H1 (cell line): ENCODE results near the gene PHF23. TPM values are rescaled to one million over a fixed set of nuclear protein-coding genes. Genes with fewer than 3 reads are reported as not detected.

Source experiments
- CTCF ChIA-PET: fragments of 300-600 bp; sonication (Branson Sonifier 250); formaldehyde crosslinking; loops from one replicate; lab custom pipeline; 2021; ENCODE audit not compliant: partially characterized antibody; lab: Charles Lee
- POLR2A ChIA-PET: fragments of 300-600 bp; sonication (Branson Sonifier 250); formaldehyde crosslinking; loops from one replicate; lab custom pipeline; 2021; ENCODE audit warnings: inconsistent platforms; ENCODE audit not compliant: partially characterized antibody; lab: Charles Lee
- DNase-seq, 2 experiments: peaks; one replicate each; pipeline versions ENCODE4 v3.0.0 to v3.0.0-alpha.2; 2010 to 2022; ENCODE audit warnings: low spot score in 2 of 2, low read depth in 1 of 2, mixed read lengths in 1 of 2
- FAIRE-seq: peaks from 2 replicates; lab custom pipeline; 2011; peaks lifted over from hg19 to GRCh38; lab: Jason Lieb, UNC
- H2AFZ ChIP-seq: 2 replicates; pipeline ENCODE4 v1.8.1; 2012; ENCODE audit warnings: low read length, inconsistent platforms
- H2AK5ac ChIP-seq: 2 replicates; pipeline ENCODE4 v1.6.1; 2013; ENCODE audit warnings: low read depth, low read length
- H2BK120ac ChIP-seq: replicated peaks from 2 replicates; pipeline ENCODE3; 2013; ENCODE audit warnings: low read depth, low read length, inconsistent platforms
- H2BK12ac ChIP-seq: 2 replicates; pipeline ENCODE4 v1.6.1; 2013; ENCODE audit warnings: low read depth, low read length
- H2BK15ac ChIP-seq: 2 replicates; pipeline ENCODE4 v1.6.1; 2013; ENCODE audit warnings: low read length
- H2BK20ac ChIP-seq: 2 replicates; pipeline ENCODE4 v1.6.1; 2013; ENCODE audit warnings: low read length
- H2BK5ac ChIP-seq: 2 replicates; pipeline ENCODE4 v1.6.1; 2013; ENCODE audit warnings: low read depth, low read length
- H3K14ac ChIP-seq: 2 replicates; pipeline ENCODE4 v1.6.1; 2013; ENCODE audit warnings: inconsistent platforms; ENCODE audit not compliant: insufficient read length
- H3K18ac ChIP-seq: 2 replicates; pipeline ENCODE4 v1.6.1; 2013; ENCODE audit warnings: low read length; ENCODE audit errors: extremely low read depth
- H3K23ac ChIP-seq: 2 replicates; pipeline ENCODE4 v1.6.1; 2013; ENCODE audit warnings: inconsistent platforms; ENCODE audit not compliant: insufficient read length
- H3K23me2 ChIP-seq: 2 replicates; pipeline ENCODE4 v1.6.1; 2013; ENCODE audit warnings: low read depth, low read length
- H3K27ac ChIP-seq: 2 replicates; pipeline ENCODE4 v1.6.1; 2011; ENCODE audit warnings: low read depth, low read length, inconsistent platforms
- H3K27me3 ChIP-seq, 4 experiments: replicated peaks in 1 of 4; 1 replicate in 1 of 4; 2 replicates in 3 of 4; pipeline versions ENCODE4 v1.6.1 to v1.8.1; 2011 to 2013; ENCODE audit warnings: low read length in 3 of 4, mild to moderate bottlenecking in 3 of 4, inconsistent platforms in 2 of 4, mixed read lengths in 2 of 4, moderate library complexity in 1 of 4; ENCODE audit not compliant: control insufficient read depth in 3 of 4, insufficient read depth in 3 of 4; ENCODE audit errors: extremely low read depth in 1 of 4
- H3K36me3 ChIP-seq, 4 experiments: 2 replicates each; pipeline versions ENCODE4 v1.6.1 to v1.8.1; 2011 to 2013; ENCODE audit warnings: mild to moderate bottlenecking in 4 of 4, low read length in 3 of 4, moderate library complexity in 2 of 4, control low read depth in 1 of 4, inconsistent platforms in 1 of 4; ENCODE audit not compliant: insufficient read depth in 4 of 4, control insufficient read depth in 2 of 4
- H3K4ac ChIP-seq: replicated peaks from 2 replicates; pipeline ENCODE3; 2013; ENCODE audit warnings: low read length, low read depth, mixed read lengths, inconsistent platforms; ENCODE audit not compliant: insufficient read length
- H3K4me1 ChIP-seq, 4 experiments: replicated peaks in 1 of 4; 1 replicate in 1 of 4; 2 replicates in 3 of 4; pipeline versions ENCODE4 v1.6.1 to v1.8.1; 2011 to 2013; ENCODE audit warnings: low read length in 3 of 4, inconsistent platforms in 2 of 4, mixed read lengths in 1 of 4; ENCODE audit not compliant: insufficient read depth in 4 of 4, control insufficient read depth in 3 of 4
- H3K4me2 ChIP-seq, 2 experiments: 2 replicates each; pipeline versions ENCODE4 v1.6.1 to v1.8.1; 2011 to 2013; ENCODE audit warnings: low read depth in 2 of 2, low read length in 2 of 2, control low read depth in 1 of 2, inconsistent platforms in 1 of 2, mild to moderate bottlenecking in 1 of 2; ENCODE audit not compliant: insufficient read depth in 1 of 2
- H3K4me3 ChIP-seq, 4 experiments: fragments of 200-600, 300-600 bp in 1 of 4; sonication (generic), shearing (Covaris generic), sonication (Bioruptor Twin) in 1 of 4; 2 replicates each; pipeline versions ENCODE4 v1.5.1 to v1.8.1; 2011 to 2016; ENCODE audit warnings: low read length in 4 of 4, low read depth in 3 of 4, control low read depth in 2 of 4, inconsistent platforms in 2 of 4, mild to moderate bottlenecking in 2 of 4, mixed read lengths in 1 of 4, moderate library complexity in 1 of 4; ENCODE audit not compliant: insufficient read depth in 2 of 4; ENCODE audit errors: extremely low read depth in 1 of 4
- H3K56ac ChIP-seq: replicated peaks from 2 replicates; pipeline ENCODE3; 2013; ENCODE audit warnings: low read depth, mild to moderate bottlenecking, mixed read lengths, low read length, inconsistent platforms; ENCODE audit not compliant: insufficient read length
- H3K79me1 ChIP-seq: 2 replicates; pipeline ENCODE4 v1.6.1; 2013; ENCODE audit warnings: low read depth, low read length, control low read depth
- H3K79me2 ChIP-seq, 2 experiments: 2 replicates each; pipeline versions ENCODE4 v1.6.1 to v1.8.1; 2012 to 2013; ENCODE audit warnings: low read length in 2 of 2, mild to moderate bottlenecking in 2 of 2, inconsistent platforms in 1 of 2; ENCODE audit not compliant: insufficient read depth in 2 of 2, control insufficient read depth in 1 of 2
- H3K9ac ChIP-seq, 4 experiments: replicated peaks in 1 of 4; 1 replicate in 1 of 4; 2 replicates in 3 of 4; pipeline versions ENCODE4 v1.6.1 to v1.8.1; 2011 to 2013; ENCODE audit warnings: low read depth in 3 of 4, low read length in 3 of 4, control low read depth in 2 of 4, mild to moderate bottlenecking in 2 of 4, moderate library complexity in 2 of 4, inconsistent platforms in 1 of 4; ENCODE audit errors: extremely low read depth in 1 of 4
- H3K9me3 ChIP-seq, 2 experiments: 2 replicates each; pipeline versions ENCODE4 v1.6.1 to v1.8.1; 2012 to 2013; ENCODE audit warnings: mild to moderate bottlenecking in 2 of 2, moderate library complexity in 2 of 2, control low read depth in 1 of 2, inconsistent platforms in 1 of 2, low read depth in 1 of 2, low read length in 1 of 2, mixed read lengths in 1 of 2; ENCODE audit not compliant: insufficient read depth in 2 of 2
- H4K20me1 ChIP-seq, 2 experiments: replicated peaks in 1 of 2; 2 replicates each; pipeline versions ENCODE3 to v1.8.1; 2011 to 2013; ENCODE audit warnings: inconsistent platforms in 2 of 2, low read length in 2 of 2, mild to moderate bottlenecking in 1 of 2; ENCODE audit not compliant: insufficient read depth in 2 of 2, control insufficient read depth in 1 of 2
- H4K5ac ChIP-seq: 2 replicates; pipeline ENCODE4 v1.6.1; 2013; ENCODE audit warnings: low read length, low read depth, mixed read lengths, inconsistent platforms; ENCODE audit not compliant: insufficient read length
- H4K8ac ChIP-seq: 2 replicates; pipeline ENCODE4 v1.8.0; 2013; ENCODE audit warnings: mild to moderate bottlenecking, moderate library complexity, low read length, inconsistent platforms; ENCODE audit not compliant: insufficient read depth; ENCODE audit errors: extremely low read depth
- H4K91ac ChIP-seq: replicated peaks from 2 replicates; pipeline ENCODE3; 2013; ENCODE audit warnings: low read length, mixed read lengths, inconsistent platforms; ENCODE audit not compliant: insufficient read length
- CHD2 ChIP-seq: IDR thresholded peaks from 2 replicates; pipeline ENCODE4 v1.6.1; 2012; ENCODE audit warnings: low read length, improper control_type of control experiment
- SP1 ChIP-seq: IDR thresholded peaks from 2 replicates; pipeline ENCODE4 v1.6.1; 2011; ENCODE audit warnings: low read depth, low read length
- SP2 ChIP-seq: IDR thresholded peaks from 2 replicates; pipeline ENCODE4 v1.6.1; 2012; ENCODE audit warnings: mild to moderate bottlenecking, low read length, inconsistent platforms
- TCF12 ChIP-seq: IDR thresholded peaks from 2 replicates; pipeline ENCODE4 v1.6.1; 2011; ENCODE audit warnings: low read depth, mild to moderate bottlenecking, low read length
- ZNF274 ChIP-seq: IDR thresholded peaks from 2 replicates; pipeline ENCODE4 v1.7.0; 2012; ENCODE audit warnings: low read length, borderline replicate concordance; ENCODE audit errors: extremely low read depth
- WGBS, 2 experiments: shearing (Covaris generic) in 1 of 2; methylation state at CpG; one replicate each; pipeline versions ENCODE4 v1.1.6 to v1.1.7; 2013 to 2015; ENCODE audit warnings: low lambda C conversion rate in 2 of 2, mixed read lengths in 2 of 2, inconsistent platforms in 1 of 2, low coverage in 1 of 2, missing lambda C conversion rate in 1 of 2; ENCODE audit not compliant: insufficient replicate concordance in 2 of 2, insufficient coverage in 1 of 2, insufficient read length in 1 of 2; ENCODE audit errors: extremely low coverage in 1 of 2, missing lambda C conversion rate in 1 of 2; 5-methylcytosine and 5-hydroxymethylcytosine counted together
- polyA plus RNA-seq, 7 experiments: library from polyadenylated mRNA; depleted of rRNA in 3 of 7; stranded (reverse) in 5 of 7; unstranded in 2 of 7; fragments of >200 nt in 5 of 7; fragments of 200-250 nt in 2 of 7; gene quantifications; 1 replicate in 5 of 7; 2 replicates in 1 of 7; 4 replicates in 1 of 7; pipeline versions ENCODE4 v1.2.1 to v1.2.3, GENCODE V29; 2011 to 2013; ENCODE audit warnings: missing spikeins in 2 of 7, mixed read lengths in 2 of 7
- total RNA-seq: library from RNA; stranded (reverse); fragmentation: NEBNext Ultra II Directional; extraction: Animal tissue kit (Norgen Biotek cat#: 25700); gene quantifications from 2 replicates; pipeline ENCODE4 v1.2.1, GENCODE V29; 2021

PHF23 gene
- total and polyA plus RNA-seq, 2 of the 8 experiments (the other 6 are each of a cell fraction or from before 2014, with no cell fraction given): 47.5 to 62.8 TPM

DNA sequence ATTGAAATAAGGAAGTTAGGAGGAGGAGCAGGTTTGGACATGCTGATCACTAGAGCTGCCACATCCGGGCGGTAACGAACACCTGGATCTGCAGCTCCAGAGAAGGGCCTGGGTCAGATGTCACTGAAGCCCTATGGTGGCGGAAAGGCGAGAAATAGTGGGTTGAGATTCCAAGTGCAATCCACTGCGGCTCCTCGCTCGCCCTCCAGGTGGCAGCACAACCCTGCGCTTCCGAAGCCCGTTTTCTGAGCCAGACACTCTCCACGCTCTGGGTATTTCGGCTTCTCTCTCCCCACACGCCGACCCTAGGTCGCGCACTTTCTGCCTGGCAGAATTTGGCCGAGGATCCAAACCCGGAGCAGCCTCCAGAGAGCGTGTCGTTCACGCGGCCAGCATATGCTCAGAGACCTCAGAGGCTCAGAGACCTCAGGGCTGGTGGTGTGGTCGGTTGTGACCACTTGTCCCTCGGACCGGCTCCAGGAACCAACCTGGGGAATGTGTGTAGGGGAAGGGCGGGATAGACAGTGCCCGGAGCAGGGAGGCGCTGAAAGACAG lies 41.3 kb upstream of the PHF23 start:
- peak overlapping the region; percentile 29; the same call in 1 of the 2 replicates for H2BK15ac ChIP-seq
- no peak overlapping the region for H4K5ac ChIP-seq
- H3K56ac ChIP-seq: no peak overlapping the region
- no peak overlapping the region for H2BK20ac ChIP-seq
- no peak overlapping the region for H3K23ac ChIP-seq
- peaks cover 11% of the 10 kb centered on the region for H3K23me2 ChIP-seq
- peaks cover 0 to 20% (median 8%) of the 10 kb centered on the region in 4 experiments; a peak in 5 of 7 replicates for H3K4me1 ChIP-seq
- FAIRE-seq (peak; percentile 97), DNase-seq (peak; percentile 87 to 97)
- no peaks in the 10 kb centered on the region for H3K79me1 ChIP-seq
- H4K20me1 ChIP-seq: peaks cover 0 to 7% of the 10 kb centered on the region in 2 experiments
- H2BK120ac ChIP-seq: no peak overlapping the region
- peak overlapping the region; percentile 75 for H3K18ac ChIP-seq
- ChIA-PET POLR2A (interaction anchor here (0.7 to 7.7 kb wide), 19 partner anchors 10 to 303 kb away, joined by 3 to 94 read pairs (median 5); partner anchors contain the start of genes ACADVL, CLDN7, DLG4 and GABARAP), CTCF (interaction anchor here (0.6 to 4.8 kb wide), 26 partner anchors 10 to 280 kb away, joined by 3 to 46 read pairs (median 4); partner anchors contain the start of genes ACAP1, CLDN7, GABARAP and GPS2)
- H3K4ac ChIP-seq: no peak overlapping the region
- H2BK5ac ChIP-seq: peak overlapping the region; percentile 18; the same call in 1 of the 2 replicates
- H3K9ac ChIP-seq: peak overlapping the region in 2 of 4 experiments; percentile 49 to 59; a peak in 4 of 7 replicates
- H2BK12ac ChIP-seq: no peak overlapping the region
- no peak overlapping the region for H3K27ac ChIP-seq
- no peaks in the 10 kb centered on the region for H3K79me2 ChIP-seq
- WGBS, 2 experiments: 2% methylated on average over 29 of the region's 29 CpGs; no CpG with 5 or more reads in 1 of the 2 experiments
- no peaks in the 10 kb centered on the region for H3K9me3 ChIP-seq
- peak overlapping the region; percentile 45 to 99 for H3K4me2 ChIP-seq
- no peak overlapping the region for H3K14ac ChIP-seq
- H2AFZ ChIP-seq: peak overlapping the region; percentile 24; the same call in 1 of the 2 replicates
- peaks cover 0 to 13% (median 7%) of the 10 kb centered on the region in 4 experiments; a peak in 6 of 7 replicates for H3K27me3 ChIP-seq
- no peak overlapping the region for H2AK5ac ChIP-seq
- no peak overlapping the region for H4K91ac ChIP-seq
- peak overlapping the region; percentile 14 to 77 (median 61); a peak in 7 of 8 replicates for H3K4me3 ChIP-seq
- H4K8ac ChIP-seq: no peak overlapping the region
- H3K36me3 ChIP-seq: peaks cover 0 to 6% (median 0%) of the 10 kb centered on the region in 4 experiments; a peak in 2 of 8 replicates
- TF ChIP-seq CHD2 (peak; percentile 61; the same call in 1 of the 2 replicates), SP2 (no peak), SP1 (peak; percentile 94), ZNF274 (no peak), TCF12 (peak; percentile 38; the same call in 1 of the 2 replicates)
